Gastrocnemius medialis (tissue), 4 donors: ENCODE measurements around the gene SPATA32. TPM values are rescaled to one million over a fixed set of nuclear protein-coding genes. Genes with fewer than 3 reads are reported as not detected.
A peak's percentile ranks its signal among the peaks of the same experiment; 100 is the strongest.

Experiments used
- ATAC-seq, 2 donors: fragments of 150-250 bp; one replicate each; pipeline ENCODE4 v1.9.1; 2016
- DNase-seq, 2 donors: peaks; one replicate each; pipeline ENCODE4 v3.0.0-alpha.2; 2019
- H3K27ac ChIP-seq, 4 donors: fragments of 200-600 bp; sonication (generic); 1 replicate in 1 of 4; 2 replicates in 3 of 4; pipeline ENCODE4 v1.5.1; 2016 to 2018; ENCODE audit warnings: mild to moderate bottlenecking in 2 of 4, moderate library complexity in 1 of 4
- H3K27me3 ChIP-seq, 3 donors: fragments of 200-600 bp; sonication (generic) in 2 of 3; 1 replicate in 1 of 3; 2 replicates in 2 of 3; pipeline versions ENCODE4 v1.5.1 to v1.6.0; 2016 to 2019; ENCODE audit warnings: mild to moderate bottlenecking in 1 of 3, moderate library complexity in 1 of 3
- H3K36me3 ChIP-seq, 2 donors: fragments of 200-600 bp; sonication (generic) in 1 of 2; one replicate each; pipeline ENCODE4 v1.5.1; 2017 to 2018
- H3K4me1 ChIP-seq, 2 donors: fragments of 200-600 bp; sonication (generic) in 1 of 2; one replicate each; pipeline ENCODE4 v1.5.1; 2016 to 2017; ENCODE audit warnings: mild to moderate bottlenecking in 2 of 2
- H3K4me3 ChIP-seq, 4 donors: fragments of 200-600 bp; sonication (generic) in 3 of 4; 1 replicate in 1 of 4; 2 replicates in 3 of 4; pipeline ENCODE4 v1.5.1; 2016 to 2019; ENCODE audit warnings: mild to moderate bottlenecking in 2 of 4
- H3K9me3 ChIP-seq, 3 donors: fragments of 200-600 bp; sonication (generic) in 2 of 3; 1 replicate in 1 of 3; 2 replicates in 2 of 3; pipeline ENCODE4 v1.5.1; 2016 to 2019
- POLR2A ChIP-seq, 2 donors: fragments of 450-650 bp; IDR thresholded peaks; one replicate each; pipeline ENCODE4 v1.6.1; 2017; ENCODE audit warnings: antibody characterized with exemption in 2 of 2, mild to moderate bottlenecking in 2 of 2, moderate library complexity in 2 of 2
- in situ Hi-C, 4 donors: fragments of 200-750 bp; cut with MboI; loops; one replicate each; pipeline versions ENCODE4 v1.15.0 to v1.8.0; 2017; ENCODE audit warnings: low sequenced_read_pairs in 4 of 4
- intact Hi-C: fragments of 100-400 bp; cut with DNase I; formaldehyde crosslinking; loops from one replicate; pipeline ENCODE4 v1.15.1; 2023; ENCODE audit warnings: low total_unique reads
- total RNA-seq, 4 donors: library from RNA; depleted of rRNA; stranded (reverse); fragments of >200 nt; gene quantifications; one replicate each; pipeline versions ENCODE4 v1.1.0 to v1.2.3, GENCODE V29; 2016
- TF ChIP-seq, protein P1 (sequence below), 5 experiments: fragments of 450-650 bp in 3 of 5; fragments of 200-600 bp in 2 of 5; sonication (generic) in 2 of 5; IDR thresholded peaks in 4 of 5; conservative IDR thresholded peaks in 1 of 5; 1 replicate in 4 of 5; 2 replicates in 1 of 5; pipeline ENCODE4 v1.5.1; 2016 to 2019; ENCODE audit warnings: antibody characterized with exemption in 5 of 5, mild to moderate bottlenecking in 3 of 5, moderate library complexity in 3 of 5

The SPATA32 gene
- total RNA-seq, 4 donors from 2014 or later, result not detected

DNA sequence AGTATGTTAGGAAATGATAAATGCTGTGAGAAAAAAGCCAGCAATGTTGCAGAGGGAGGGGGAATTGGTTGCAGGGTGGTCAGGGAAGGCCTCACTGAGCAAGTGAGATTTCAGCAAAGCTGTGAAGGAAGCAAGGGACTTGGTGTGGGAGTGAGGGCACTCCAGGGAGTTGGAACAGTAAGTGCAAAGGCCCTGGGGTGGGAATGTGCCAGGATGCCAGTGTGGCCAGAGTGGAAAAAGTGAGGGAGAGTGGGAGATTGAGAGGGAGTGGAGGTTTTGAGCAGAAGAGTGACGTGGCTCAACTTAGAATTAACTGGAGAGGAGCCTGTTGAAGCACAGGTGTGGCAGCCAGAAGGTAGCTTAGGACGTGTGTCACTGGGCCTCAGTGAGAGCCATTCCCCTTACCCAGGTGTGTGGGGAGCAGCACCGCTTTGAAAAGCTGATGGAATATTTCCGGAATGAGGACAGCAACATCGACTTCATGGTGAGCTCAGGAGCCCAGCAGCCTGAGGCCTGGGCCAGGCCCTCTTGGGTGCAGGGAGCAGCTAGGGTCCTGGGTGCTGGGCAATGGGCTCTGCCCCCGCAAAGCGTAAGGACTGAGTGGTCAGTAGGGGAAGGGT lies 23.6 kb downstream of the SPATA32 start:
- H3K27me3 ChIP-seq, result peaks cover 0 to 8% (median 8%) of the 10 kb centered on the region in 3 donors
- intact Hi-C loops, result no loop called here
- H3K36me3 ChIP-seq, result no peaks in the 10 kb centered on the region
- no peak overlapping the region for H3K27ac ChIP-seq
- H3K4me3 ChIP-seq, result no peak overlapping the region
- H3K4me1 ChIP-seq, result no peaks in the 10 kb centered on the region
- TF ChIP-seq, protein P1, sequence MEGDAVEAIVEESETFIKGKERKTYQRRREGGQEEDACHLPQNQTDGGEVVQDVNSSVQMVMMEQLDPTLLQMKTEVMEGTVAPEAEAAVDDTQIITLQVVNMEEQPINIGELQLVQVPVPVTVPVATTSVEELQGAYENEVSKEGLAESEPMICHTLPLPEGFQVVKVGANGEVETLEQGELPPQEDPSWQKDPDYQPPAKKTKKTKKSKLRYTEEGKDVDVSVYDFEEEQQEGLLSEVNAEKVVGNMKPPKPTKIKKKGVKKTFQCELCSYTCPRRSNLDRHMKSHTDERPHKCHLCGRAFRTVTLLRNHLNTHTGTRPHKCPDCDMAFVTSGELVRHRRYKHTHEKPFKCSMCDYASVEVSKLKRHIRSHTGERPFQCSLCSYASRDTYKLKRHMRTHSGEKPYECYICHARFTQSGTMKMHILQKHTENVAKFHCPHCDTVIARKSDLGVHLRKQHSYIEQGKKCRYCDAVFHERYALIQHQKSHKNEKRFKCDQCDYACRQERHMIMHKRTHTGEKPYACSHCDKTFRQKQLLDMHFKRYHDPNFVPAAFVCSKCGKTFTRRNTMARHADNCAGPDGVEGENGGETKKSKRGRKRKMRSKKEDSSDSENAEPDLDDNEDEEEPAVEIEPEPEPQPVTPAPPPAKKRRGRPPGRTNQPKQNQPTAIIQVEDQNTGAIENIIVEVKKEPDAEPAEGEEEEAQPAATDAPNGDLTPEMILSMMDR (IDR thresholded peaks at IDR 0.05 in 4 of 5, conservative IDR thresholded peaks at IDR 0.05 in 1 of 5), result no peak
- no peak for TF ChIP-seq POLR2A (IDR thresholded peaks at IDR 0.05)
- H3K9me3 ChIP-seq, result no peaks in the 10 kb centered on the region
- in situ Hi-C loops, result no loop called here
- DNase-seq (no peak), ATAC-seq (no peak)

DNA sequence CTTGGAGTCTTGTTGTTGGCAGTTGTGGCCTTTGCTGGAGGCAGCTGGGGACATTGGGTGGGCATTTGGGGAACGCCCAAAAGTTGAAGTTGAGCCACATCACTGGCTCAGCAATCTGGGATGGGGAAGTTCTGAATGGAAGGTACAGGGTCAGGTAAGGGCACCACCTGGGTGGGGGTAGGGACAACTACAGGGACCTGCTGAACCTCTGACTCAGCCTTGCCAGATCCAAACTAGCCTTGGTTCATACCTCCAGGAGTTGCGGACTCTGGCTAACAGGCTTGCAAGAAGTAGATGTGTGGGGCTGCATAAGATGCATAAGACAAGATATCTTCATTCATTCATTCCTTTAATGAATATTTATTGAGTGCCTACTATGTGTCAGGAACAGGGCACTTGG lies 24.2 kb downstream of the SPATA32 start:
- Histone ChIP-seq H3K27me3 (peaks cover 0 to 8% (median 8%) of the 10 kb centered on the region in 3 donors), H3K4me1 (no peaks in the 10 kb centered on the region), H3K27ac (no peak overlapping the region), H3K4me3 (no peak overlapping the region), H3K9me3 (no peaks in the 10 kb centered on the region), H3K36me3 (no peaks in the 10 kb centered on the region)
- intact Hi-C loops (no loop called here), in situ Hi-C loops (no loop called here)
- ATAC-seq, result no peak
- TF ChIP-seq, protein P1 (IDR thresholded peaks at IDR 0.05 in 4 of 5, conservative IDR thresholded peaks at IDR 0.05 in 1 of 5), result no peak
- TF ChIP-seq POLR2A (IDR thresholded peaks at IDR 0.05), result no peak
- DNase-seq, result no peak

DNA sequence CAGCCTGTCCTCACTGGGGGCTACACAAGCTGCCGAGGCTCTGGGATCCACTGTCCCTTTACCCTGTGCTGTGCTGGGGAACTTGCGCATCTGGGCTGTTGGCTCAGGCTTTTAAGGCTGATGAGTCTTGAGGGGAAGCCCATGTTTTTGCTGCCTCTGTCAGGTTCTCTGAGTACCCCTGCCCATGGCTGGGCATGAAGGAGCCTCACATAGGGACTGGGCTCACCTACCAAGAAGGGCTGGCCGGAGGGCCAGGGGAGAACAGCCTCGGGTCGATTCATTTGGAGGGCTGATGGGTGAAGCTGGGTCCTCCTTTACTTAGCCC lies 25.6 kb downstream of the SPATA32 start:
- H3K9me3 ChIP-seq, result no peaks in the 10 kb centered on the region
- TF ChIP-seq POLR2A (IDR thresholded peaks at IDR 0.05), result no peak
- TF ChIP-seq, protein P1 (IDR thresholded peaks at IDR 0.05 in 4 of 5, conservative IDR thresholded peaks at IDR 0.05 in 1 of 5), result no peak
- in situ Hi-C loops, result no loop called here
- ATAC-seq (no peak), DNase-seq (no peak)
- intact Hi-C loops, result no loop called here
- no peaks in the 10 kb centered on the region for H3K36me3 ChIP-seq
- H3K27ac ChIP-seq, result no peak overlapping the region
- no peaks in the 10 kb centered on the region for H3K4me1 ChIP-seq
- no peak overlapping the region for H3K4me3 ChIP-seq
- peaks cover 0 to 5% (median 3%) of the 10 kb centered on the region in 3 donors for H3K27me3 ChIP-seq

DNA sequence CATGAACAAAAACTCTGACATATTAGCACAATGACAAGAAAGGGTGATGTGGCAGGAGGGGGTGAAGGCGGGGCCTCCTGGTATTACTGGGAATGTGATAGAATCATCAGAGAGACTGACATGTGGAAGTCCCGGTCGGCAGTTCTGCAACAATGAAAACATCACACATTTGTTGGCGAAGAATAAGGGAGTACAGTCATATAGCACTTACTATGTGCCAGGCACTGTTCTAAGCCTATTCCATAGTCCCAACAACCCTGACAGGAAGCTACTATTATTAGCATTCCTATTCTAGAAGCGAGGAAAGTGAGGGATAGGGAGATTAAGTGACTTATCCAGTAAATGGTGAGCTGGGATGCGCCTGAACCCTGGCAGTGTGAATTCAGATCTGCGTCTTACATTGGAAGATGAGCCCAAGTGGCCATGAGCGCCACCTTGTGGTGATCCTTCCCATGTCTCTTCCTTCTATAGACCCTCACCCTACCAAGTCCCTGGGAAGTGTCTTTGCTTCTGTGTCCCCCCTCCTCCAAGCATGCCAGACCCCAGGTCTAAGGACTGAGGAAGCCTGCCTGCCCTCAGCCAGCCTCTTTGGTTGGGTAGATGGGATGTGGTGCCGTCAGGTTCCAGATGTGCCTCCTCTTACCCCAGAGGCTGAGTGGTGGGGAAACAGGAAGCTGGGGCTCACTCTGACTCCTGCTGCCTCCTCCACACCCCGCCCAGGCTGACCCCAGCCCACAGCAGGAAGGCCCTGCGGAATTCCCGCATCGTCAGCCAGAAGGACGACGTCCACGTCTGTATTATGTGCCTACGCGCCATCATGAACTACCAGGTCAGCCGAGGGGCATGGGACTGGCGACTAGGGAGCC lies 26.2 kb downstream of the SPATA32 start:
- peak; percentile 68 to 69 for ATAC-seq
- Histone ChIP-seq H3K4me3 (no peak overlapping the region), H3K36me3 (no peaks in the 10 kb centered on the region), H3K9me3 (no peaks in the 10 kb centered on the region), H3K27ac (no peak overlapping the region), H3K4me1 (peaks cover 1 to 3% of the 10 kb centered on the region in 2 donors), H3K27me3 (no peaks in the 10 kb centered on the region)
- in situ Hi-C loops (no loop called here), intact Hi-C loops (loop anchor here (1.0 kb wide), 1 partner anchor 16 kb away; no protein-coding TSS in a partner anchor)
- peak; percentile 49 to 65 for DNase-seq
- TF ChIP-seq, protein P1 (IDR thresholded peaks at IDR 0.05 in 4 of 5, conservative IDR thresholded peaks at IDR 0.05 in 1 of 5), result peak; percentile 53 to 85 (median 78)
- TF ChIP-seq POLR2A (IDR thresholded peaks at IDR 0.05), result no peak
